HCT116 (cell line): ENCODE results near the gene FNDC3B. TPM values are rescaled to one million over a fixed set of nuclear protein-coding genes. Genes with fewer than 3 reads are reported as not detected.

Experiments used
- ATAC-seq: fragments of 200-7000 bp; cut with Tn5 transposase; 2 replicates; pipeline ENCODE4 v1.9.1; 2020; ENCODE audit warnings: mild to moderate bottlenecking, moderate library complexity
- BruUV-seq: library from RNA; stranded (reverse); fragments of 400-500 nt; replicated peaks from 2 replicates; lab custom pipeline; 2021; lab: Mats Ljungman, UMichigan
- CTCF ChIA-PET: fragments of 300-600 bp; sonication (Branson Sonifier 250); formaldehyde crosslinking; loops from one replicate; lab custom pipeline; 2021; ENCODE audit warnings: antibody characterized with exemption; lab: Charles Lee
- POLR2A ChIA-PET: fragments of 300-600, 350-600 bp; sonication (Branson Sonifier 250); formaldehyde crosslinking; loops from one replicate; lab custom pipeline; 2021; ENCODE audit warnings: antibody characterized with exemption; lab: Charles Lee
- RAD21 ChIA-PET, 2 experiments: fragments of 300-600 bp; sonication (Branson Sonifier 250); formaldehyde crosslinking; loops; one replicate each; lab custom pipeline; 2023; ENCODE audit warnings: low total read pairs in 2 of 2; ENCODE audit not compliant: uncharacterized antibody in 2 of 2, unreplicated experiment in 2 of 2, low non-redundant PET in 1 of 2; lab: Charles Lee
- DNase-seq: peaks from one replicate; pipeline ENCODE4 v3.0.0-alpha.2; 2010; ENCODE audit warnings: low read depth, low spot score
- H2AFZ ChIP-seq: fragments of 200-600 bp; shearing (Covaris generic), sonication (generic); 2 replicates; pipeline ENCODE4 v1.6.1; 2017; ENCODE audit warnings: low read depth, mixed run types, mixed read lengths, antibody characterized with exemption, low read length; ENCODE audit not compliant: poor library complexity, severe bottlenecking
- H3K27ac ChIP-seq: 2 replicates; pipeline ENCODE4 v1.5.1; 2012; ENCODE audit warnings: low read depth, low read length
- H3K27me3 ChIP-seq: fragments of 200-600 bp; sonication (generic); 2 replicates; pipeline ENCODE4 v1.6.1; 2016; ENCODE audit warnings: mixed run types, low read length, mixed read lengths; ENCODE audit not compliant: insufficient read depth
- H3K36me3 ChIP-seq, 2 experiments: fragments of 200-500 bp in 1 of 2; fragments of 200-600 bp in 1 of 2; sonication (Bioruptor generic) in 1 of 2; sonication (generic) in 1 of 2; 2 replicates each; pipeline versions ENCODE4 v1.5.1 to v1.6.1; 2014 to 2016; ENCODE audit warnings: low read length in 2 of 2, inconsistent platforms in 1 of 2, mixed read lengths in 1 of 2, mixed run types in 1 of 2; ENCODE audit not compliant: insufficient read depth in 2 of 2, control insufficient read depth in 1 of 2
- H3K4me1 ChIP-seq, 2 experiments: fragments of 200-600 bp in 1 of 2; sonication (generic) in 1 of 2; 2 replicates each; pipeline versions ENCODE4 v1.5.1 to v1.6.1; 2012 to 2017; ENCODE audit warnings: low read length in 2 of 2, inconsistent platforms in 1 of 2, mild to moderate bottlenecking in 1 of 2, mixed read lengths in 1 of 2, mixed run types in 1 of 2, moderate library complexity in 1 of 2; ENCODE audit not compliant: insufficient read depth in 2 of 2, control insufficient read depth in 1 of 2
- H3K4me2 ChIP-seq: fragments of 200-600 bp; sonication (generic); 2 replicates; pipeline ENCODE4 v1.6.1; 2017; ENCODE audit warnings: mixed run types, low read length, mixed read lengths
- H3K4me3 ChIP-seq, 2 experiments: fragments of 200-600 bp in 1 of 2; sonication (generic) in 1 of 2; replicated peaks in 1 of 2; 2 replicates each; pipeline ENCODE4 v1.5.1; 2011 to 2016; ENCODE audit warnings: low read length in 2 of 2, control low read depth in 1 of 2, low read depth in 1 of 2, mild to moderate bottlenecking in 1 of 2, mixed read lengths in 1 of 2, mixed run types in 1 of 2
- H3K79me2 ChIP-seq: fragments of 200-600 bp; sonication (generic); 2 replicates; pipeline ENCODE4 v1.6.1; 2017; ENCODE audit warnings: mild to moderate bottlenecking, mixed run types, low read length, moderate library complexity, mixed read lengths; ENCODE audit not compliant: insufficient read depth
- H3K9ac ChIP-seq: fragments of 200-600 bp; sonication (generic); 2 replicates; pipeline ENCODE4 v1.6.1; 2016; ENCODE audit warnings: low read length, mixed read lengths
- H3K9me2 ChIP-seq: fragments of 200-600 bp; sonication (generic), shearing (Covaris generic); 2 replicates; pipeline ENCODE4 v1.6.1; 2017; ENCODE audit warnings: mixed run types, mild to moderate bottlenecking, moderate library complexity; ENCODE audit not compliant: insufficient read depth
- H3K9me3 ChIP-seq, 2 experiments: fragments of 200-500 bp in 1 of 2; fragments of 200-600 bp in 1 of 2; sonication (Bioruptor generic) in 1 of 2; sonication (generic) in 1 of 2; 2 replicates each; pipeline ENCODE4 v1.6.1; 2014 to 2017; ENCODE audit warnings: low read length in 2 of 2, mixed read lengths in 2 of 2, inconsistent platforms in 1 of 2, low read depth in 1 of 2, mild to moderate bottlenecking in 1 of 2, mixed run types in 1 of 2, moderate library complexity in 1 of 2; ENCODE audit not compliant: control insufficient read depth in 1 of 2, insufficient read depth in 1 of 2
- H4K20me1 ChIP-seq: fragments of 200-600 bp; sonication (generic), shearing (Covaris generic); 2 replicates; pipeline ENCODE4 v1.6.1; 2017; ENCODE audit warnings: mixed run types, mild to moderate bottlenecking, moderate library complexity; ENCODE audit not compliant: insufficient read depth
- ATF3 ChIP-seq: IDR thresholded peaks from 2 replicates; pipeline ENCODE4 v1.6.1; 2012
- CBX3 ChIP-seq: IDR thresholded peaks from 2 replicates; pipeline ENCODE4 v1.6.1; 2012; ENCODE audit warnings: low read depth
- CEBPB ChIP-seq: IDR thresholded peaks from 2 replicates; pipeline ENCODE4 v1.6.1; 2012; ENCODE audit warnings: low read depth
- EGR1 ChIP-seq: IDR thresholded peaks from 2 replicates; pipeline ENCODE4 v1.6.1; 2012; ENCODE audit warnings: low read depth
- EZH2 ChIP-seq: fragments of 200-600 bp; sonication (generic); IDR thresholded peaks from 2 replicates; pipeline ENCODE4 v1.6.1; 2017; ENCODE audit warnings: antibody characterized with exemption, mixed run types
- EZH2phosphoT487 ChIP-seq: fragments of 200-600 bp; IDR thresholded peaks from 2 replicates; pipeline ENCODE4 v1.6.1; 2018; ENCODE audit warnings: antibody characterized with exemption, borderline replicate concordance
- FOSL1 ChIP-seq: IDR thresholded peaks from 2 replicates; pipeline ENCODE4 v1.6.1; 2012; ENCODE audit warnings: low read depth
- JUND ChIP-seq: IDR thresholded peaks from 2 replicates; pipeline ENCODE4 v1.6.1; 2012
- MAX ChIP-seq: IDR thresholded peaks from 2 replicates; pipeline ENCODE4 v1.6.1; 2012
- POLR2A ChIP-seq: IDR thresholded peaks from 2 replicates; pipeline ENCODE4 v1.7.0; 2011; ENCODE audit warnings: borderline replicate concordance; ENCODE audit not compliant: insufficient read depth, insufficient read length; ENCODE audit errors: extremely low read depth
- POLR2AphosphoS5 ChIP-seq: IDR thresholded peaks from 2 replicates; pipeline ENCODE4 v1.6.1; 2011; ENCODE audit warnings: mild to moderate bottlenecking, low read depth, low read length, moderate library complexity
- RAD21 ChIP-seq: IDR thresholded peaks from 2 replicates; pipeline ENCODE4 v1.6.1; 2012; ENCODE audit warnings: low read depth, mild to moderate bottlenecking
- SP1 ChIP-seq: IDR thresholded peaks from 2 replicates; pipeline ENCODE4 v1.6.1; 2012; ENCODE audit warnings: low read depth
- TCF7L2 ChIP-seq: IDR thresholded peaks from 2 replicates; pipeline ENCODE4 v1.7.0; 2011; ENCODE audit warnings: borderline replicate concordance, inconsistent platforms; ENCODE audit not compliant: insufficient read depth, insufficient read length; ENCODE audit errors: extremely low read depth
- ZBTB33 ChIP-seq: IDR thresholded peaks from 2 replicates; pipeline ENCODE4 v1.6.1; 2011; ENCODE audit warnings: mild to moderate bottlenecking, low read length, moderate library complexity; ENCODE audit not compliant: insufficient replicate concordance; ENCODE audit errors: extremely low read depth
- ZFX ChIP-seq: fragments of 450-650 bp; IDR thresholded peaks from 2 replicates; pipeline ENCODE4 v1.6.1; 2017
- ZNF274 ChIP-seq: fragments of 200-500 bp; sonication (Bioruptor generic); IDR thresholded peaks from 2 replicates; pipeline ENCODE4 v1.6.1; 2014; ENCODE audit warnings: mild to moderate bottlenecking, low read depth, low read length, inconsistent platforms
- intact Hi-C: fragments of 100-400 bp; cut with micrococcal nuclease; formaldehyde crosslinking; loops from 2 replicates; pipeline ENCODE4 v1.10.0; 2022
- total RNA-seq: library from RNA; stranded (reverse); gene quantifications from one replicate; pipeline ENCODE4 v1.2.1, GENCODE V29; 2021; ENCODE audit not compliant: unreplicated experiment

Gene FNDC3B
- total RNA-seq, 1 experiment from 2014 or later, result 45.7 TPM

GRCh38 chr3:172107403-172107802 lies 68.0 kb downstream of the FNDC3B start:
- ChIA-PET CTCF (no interaction called here), POLR2A (no interaction called here), RAD21 (no interaction called here)
- Histone ChIP-seq H3K27me3 (no peaks in the 10 kb centered on the region), H3K27ac (no peak overlapping the region), H3K9me2 (no peaks in the 10 kb centered on the region), H3K4me3 (no peak overlapping the region), H3K36me3 (no peaks in the 10 kb centered on the region), H3K4me2 (no peak overlapping the region), H3K9ac (no peak overlapping the region), H3K79me2 (peaks cover 27% of the 10 kb centered on the region), H3K4me1 (peaks cover 0 to 7% of the 10 kb centered on the region in 2 experiments; a peak in 2 of 4 replicates), H3K9me3 (no peaks in the 10 kb centered on the region), H4K20me1 (peaks cover 4% of the 10 kb centered on the region; the same call in 1 of the 2 replicates), H2AFZ (no peak overlapping the region)
- BruUV-seq, result no TSS peak
- ATAC-seq, result no peak
- TF ChIP-seq CBX3, result no peak
- TF ChIP-seq POLR2A, result no peak
- no peak for TF ChIP-seq ZNF274
- TF ChIP-seq FOSL1, result no peak
- no peak for TF ChIP-seq ATF3
- no peak for TF ChIP-seq ZFX
- TF ChIP-seq MAX, result no peak
- TF ChIP-seq EGR1, result no peak
- no peak for TF ChIP-seq RAD21
- TF ChIP-seq EZH2phosphoT487, result no peak
- no peak for TF ChIP-seq CEBPB
- no peak for TF ChIP-seq JUND
- intact Hi-C loops, result no loop called here
- no peak for DNase-seq

GRCh38 chr3:172110127-172110779 lies 70.9 kb downstream of the FNDC3B start:
- no peak overlapping the region for H3K27ac ChIP-seq
- intact Hi-C loops, result no loop called here
- ChIA-PET RAD21 (no interaction called here), CTCF (no interaction called here), POLR2A (no interaction called here)
- H2AFZ ChIP-seq, result no peak overlapping the region
- no peaks in the 10 kb centered on the region for H3K27me3 ChIP-seq
- no peaks in the 10 kb centered on the region for H3K9me3 ChIP-seq
- DNase-seq, result no peak
- H3K9ac ChIP-seq, result no peak overlapping the region
- H3K4me3 ChIP-seq, result no peak overlapping the region
- ATAC-seq, result no peak
- H4K20me1 ChIP-seq, result peaks cover 4% of the 10 kb centered on the region; the same call in 1 of the 2 replicates
- H3K79me2 ChIP-seq, result peaks cover 8% of the 10 kb centered on the region; the same call in 1 of the 2 replicates
- H3K36me3 ChIP-seq, result no peaks in the 10 kb centered on the region
- H3K4me2 ChIP-seq, result no peak overlapping the region
- no peaks in the 10 kb centered on the region for H3K9me2 ChIP-seq
- H3K4me1 ChIP-seq, result no peaks in the 10 kb centered on the region
- BruUV-seq, result no TSS peak
- no peak for TF ChIP-seq ZNF274
- no peak for TF ChIP-seq RAD21
- no peak for TF ChIP-seq POLR2A
- no peak for TF ChIP-seq TCF7L2
- TF ChIP-seq SP1, result no peak
- no peak for TF ChIP-seq POLR2AphosphoS5
- TF ChIP-seq EZH2phosphoT487, result no peak
- no peak for TF ChIP-seq EGR1
- TF ChIP-seq EZH2, result no peak
- no peak for TF ChIP-seq ZBTB33
- TF ChIP-seq JUND, result no peak
